Measurements from ENCODE around the gene DEGS1.

DNA sequence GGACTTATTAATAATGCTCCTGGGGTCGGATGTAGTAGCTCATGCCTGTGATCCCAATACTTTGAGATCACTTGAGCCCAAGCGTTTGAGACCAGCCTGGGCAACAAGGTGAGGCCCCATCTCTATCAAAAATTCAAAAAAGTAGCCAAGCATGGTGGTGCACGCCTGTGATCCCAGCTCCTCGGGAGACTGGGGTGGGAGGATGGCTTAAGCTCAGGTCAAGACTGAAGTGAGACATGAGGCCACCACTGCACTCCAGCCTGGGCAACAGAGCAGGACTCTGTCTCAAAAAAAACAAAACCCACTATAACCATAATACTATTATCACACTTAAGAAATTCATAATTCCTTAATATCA is 1.6 kb upstream of the DEGS1 start:
- TF ChIP-seq POLR2A (IDR thresholded peaks at IDR 0.05), result no peak
- TF ChIP-seq CTCF (IDR thresholded peaks at IDR 0.05), result no peak
